ENCODE measurements around the gene MKI67. TPM values are rescaled to one million over a fixed set of nuclear protein-coding genes. Genes with fewer than 3 reads are reported as not detected.

Gene MKI67
- total and polyA plus RNA-seq, 7 experiments from 2014 or later = 0.05 to 219 (median 0.20) TPM

DNA sequence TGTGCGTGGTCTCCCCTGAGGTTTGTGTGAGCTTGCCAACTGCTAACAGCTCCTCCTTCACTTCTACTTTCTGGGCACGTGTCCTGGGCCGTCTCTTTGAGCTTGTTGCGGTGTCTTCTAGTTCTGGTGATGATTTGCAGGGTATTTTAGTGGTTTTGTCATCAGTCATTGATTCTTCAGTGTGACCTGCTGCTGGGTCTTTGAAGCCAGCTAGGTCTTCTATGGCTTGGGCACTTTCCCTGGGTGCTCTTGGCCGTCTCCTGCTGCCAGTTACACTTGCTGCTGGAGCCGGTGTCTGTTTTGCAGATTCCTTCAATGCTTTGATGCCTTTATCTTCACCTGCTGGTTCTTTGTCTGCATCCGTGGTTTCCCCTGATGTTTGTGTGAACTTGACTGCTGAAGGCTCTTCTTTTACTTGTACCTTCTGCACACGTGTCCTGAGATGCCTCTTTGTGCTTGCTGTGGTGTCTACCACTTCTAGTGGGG lies 23.0 kb downstream of the MKI67 start:
- ATAC-seq (peak; percentile 87), DNase-seq (peak in 6 of 9 donors; percentile 27 to 69 (median 57))
- Mint-ChIP-seq H3K36me3 (peaks cover 0 to 20% (median 0%) of the 10 kb centered on the region in 5 donors), H3K9me3 (no peaks in the 10 kb centered on the region), H3K27me3 (no peaks in the 10 kb centered on the region), H3K27ac (peak overlapping the region in 8 of 9 donors; percentile 46 to 84 (median 69)), H3K4me1 (peaks cover 7 to 37% (median 17%) of the 10 kb centered on the region in 7 donors), H3K4me3 (peak overlapping the region in 8 of 10 donors; percentile 16 to 68 (median 40))
- Histone ChIP-seq H3K27me3 (ENCODE audit: control insufficient read depth in 2 of 2, insufficient read depth in 2 of 2, low read length in 2 of 2) (no peaks in the 10 kb centered on the region), H3K4me1 (ENCODE audit: control insufficient read depth in 2 of 2, insufficient read depth in 2 of 2, low read length in 2 of 2) (peaks cover 29 to 32% of the 10 kb centered on the region in 2 donors), H3K4me3 (ENCODE audit: low read length) (peak overlapping the region; percentile 29), H3K9me3 (ENCODE audit: control insufficient read depth in 2 of 3, low read length in 3 of 3) (no peaks in the 10 kb centered on the region), H3K36me3 (ENCODE audit: control insufficient read depth in 2 of 3, insufficient read depth in 3 of 3, low read length in 3 of 3) (no peaks in the 10 kb centered on the region), H3K27ac (ENCODE audit: low read depth, low read length) (no peak overlapping the region)
- POLR2A ChIA-PET = no interaction called here
- intact Hi-C loops (cut with micrococcal nuclease) = loop anchor here in 1 of 2 donors (1.0 kb wide), 2 partner anchors 23 to 47 kb away; partner anchors contain the start of gene MKI67
- CTCF ChIA-PET = no interaction called here

DNA sequence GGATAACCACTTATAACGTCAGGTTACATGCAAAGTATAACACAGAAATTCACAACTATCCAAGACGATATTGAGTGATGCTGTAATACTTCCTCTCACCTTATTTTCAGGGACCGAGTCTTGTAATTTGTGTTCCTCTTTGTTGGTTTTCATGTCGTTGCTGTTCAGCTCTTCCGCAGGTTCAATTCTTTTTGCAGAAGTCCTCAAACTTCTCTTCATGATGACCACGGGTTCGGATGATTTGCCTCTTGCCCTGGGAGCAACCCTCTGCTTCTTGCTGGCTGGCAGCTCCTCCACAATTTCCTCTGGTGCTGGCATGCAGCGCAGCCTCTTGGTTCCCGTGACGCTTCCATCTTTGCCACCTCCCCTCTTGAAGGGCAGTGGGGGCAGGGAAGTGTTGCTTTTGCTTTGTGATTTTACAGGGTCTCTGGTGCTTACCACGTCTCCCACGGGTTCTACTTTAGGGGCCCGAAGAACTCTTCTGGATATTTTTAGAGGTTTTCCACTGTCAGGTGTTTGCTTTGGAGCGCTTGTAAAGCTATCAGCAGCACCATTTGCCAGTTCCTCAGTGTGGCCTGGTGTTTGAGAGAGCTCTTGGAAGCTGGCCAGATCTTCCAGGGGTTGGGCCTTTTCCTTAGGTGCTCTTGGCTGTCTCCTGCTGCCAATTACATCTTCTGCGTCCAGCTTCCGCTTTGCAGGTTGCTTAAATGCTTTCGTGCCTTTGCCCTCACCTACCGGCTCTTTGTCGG lies 23.6 kb downstream of the MKI67 start:
- peaks cover 29 to 32% of the 10 kb centered on the region in 2 donors for H3K4me1 ChIP-seq (ENCODE audit: control insufficient read depth in 2 of 2, insufficient read depth in 2 of 2, low read length in 2 of 2)
- intact Hi-C loops (cut with micrococcal nuclease) = loop anchor here in 1 of 2 donors (1.0 kb wide), 2 partner anchors 24 to 48 kb away; partner anchors contain the start of gene MKI67
- no peak for DNase-seq

DNA sequence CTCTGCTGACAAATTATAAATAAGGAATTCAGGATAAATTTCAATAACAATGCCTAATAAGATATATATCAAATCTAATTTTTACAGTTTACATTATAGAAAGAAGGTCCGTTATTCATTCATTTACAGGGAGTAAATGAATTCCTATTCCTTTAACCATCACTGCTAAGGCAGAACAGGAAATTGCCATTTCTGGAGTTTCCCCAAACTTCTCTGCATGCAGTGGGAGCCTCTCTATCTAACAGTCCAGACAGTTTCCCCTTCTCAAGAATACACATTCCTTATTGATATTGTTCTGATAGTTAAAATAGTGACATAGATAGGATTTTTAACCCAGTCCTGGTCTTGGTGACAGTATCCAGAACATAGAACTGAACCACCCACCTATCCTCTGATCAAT lies 24.3 kb downstream of the MKI67 start:
- peaks cover 0 to 30% (median 0%) of the 10 kb centered on the region in 5 donors for H3K36me3 Mint-ChIP-seq

More for the DNA sequence above, 23.6 kb downstream of the MKI67 start:
- peaks cover 7 to 41% (median 20%) of the 10 kb centered on the region in 7 donors for H3K4me1 Mint-ChIP-seq
- H3K4me3 Mint-ChIP-seq = peak overlapping the region in 8 of 10 donors; percentile 16 to 68 (median 40)
- peak overlapping the region in 8 of 9 donors; percentile 13 to 84 (median 69) for H3K27ac Mint-ChIP-seq
- no peaks in the 10 kb centered on the region for H3K9me3 Mint-ChIP-seq
- no peak for ATAC-seq
- H3K27me3 Mint-ChIP-seq = no peaks in the 10 kb centered on the region
- Histone ChIP-seq H3K4me3 (ENCODE audit: low read length) (peak overlapping the region; percentile 16), H3K36me3 (ENCODE audit: control insufficient read depth in 2 of 3, insufficient read depth in 3 of 3, low read length in 3 of 3) (no peaks in the 10 kb centered on the region), H3K27me3 (ENCODE audit: control insufficient read depth in 2 of 2, insufficient read depth in 2 of 2, low read length in 2 of 2) (no peaks in the 10 kb centered on the region), H3K27ac (ENCODE audit: low read depth, low read length) (no peak overlapping the region), H3K9me3 (ENCODE audit: control insufficient read depth in 2 of 3, low read length in 3 of 3) (no peaks in the 10 kb centered on the region)
- H3K36me3 Mint-ChIP-seq = peaks cover 0 to 26% (median 0%) of the 10 kb centered on the region in 5 donors
- CTCF ChIA-PET = no interaction called here
- POLR2A ChIA-PET = no interaction called here

DNA sequence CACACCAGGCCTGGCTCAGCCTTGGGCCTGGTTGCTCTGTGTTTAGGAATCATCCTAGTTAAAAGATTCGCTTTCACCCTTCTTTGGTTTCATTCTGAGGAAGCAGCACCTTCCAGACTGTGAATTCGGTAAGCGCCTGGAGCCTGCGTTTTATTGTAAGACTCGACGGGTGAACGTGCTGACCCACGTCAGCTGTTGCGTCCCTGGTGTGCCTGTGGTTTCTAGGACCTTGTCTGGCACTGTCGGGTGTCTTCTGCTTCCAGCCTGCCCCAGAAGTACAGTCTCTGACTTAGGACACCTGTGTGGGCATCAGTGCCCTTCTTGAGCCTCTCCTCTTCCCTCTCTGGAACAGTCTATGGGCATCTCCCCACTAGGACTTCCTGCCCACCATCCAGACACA lies 26.3 kb downstream of the MKI67 start:
- Mint-ChIP-seq H3K4me1 (peaks cover 19 to 69% (median 38%) of the 10 kb centered on the region in 7 donors), H3K27me3 (no peaks in the 10 kb centered on the region), H3K27ac (no peak overlapping the region), H3K9me3 (no peaks in the 10 kb centered on the region), H3K36me3 (peaks cover 0 to 37% (median 0%) of the 10 kb centered on the region in 5 donors), H3K4me3 (peak overlapping the region in 1 of 10 donors; percentile 63)
- Histone ChIP-seq H3K36me3 (ENCODE audit: control insufficient read depth in 2 of 3, insufficient read depth in 3 of 3, low read length in 3 of 3) (no peaks in the 10 kb centered on the region), H3K9me3 (ENCODE audit: control insufficient read depth in 2 of 3, low read length in 3 of 3) (no peaks in the 10 kb centered on the region), H3K4me1 (ENCODE audit: control insufficient read depth in 2 of 2, insufficient read depth in 2 of 2, low read length in 2 of 2) (peaks cover 38 to 56% of the 10 kb centered on the region in 2 donors), H3K27me3 (ENCODE audit: control insufficient read depth in 2 of 2, insufficient read depth in 2 of 2, low read length in 2 of 2) (no peaks in the 10 kb centered on the region), H3K27ac (ENCODE audit: low read depth, low read length) (no peak overlapping the region), H3K4me3 (ENCODE audit: low read length) (no peak overlapping the region)
- ATAC-seq (no peak), DNase-seq (no peak)
- intact Hi-C loops (cut with micrococcal nuclease) = no loop called here
- ChIA-PET CTCF (no interaction called here), POLR2A (no interaction called here)

More for the DNA sequence above, 24.3 kb downstream of the MKI67 start:
- Histone ChIP-seq H3K4me1 (ENCODE audit: control insufficient read depth in 2 of 2, insufficient read depth in 2 of 2, low read length in 2 of 2) (peaks cover 29 to 37% of the 10 kb centered on the region in 2 donors), H3K27ac (ENCODE audit: low read depth, low read length) (no peak overlapping the region), H3K27me3 (ENCODE audit: control insufficient read depth in 2 of 2, insufficient read depth in 2 of 2, low read length in 2 of 2) (no peaks in the 10 kb centered on the region), H3K4me3 (ENCODE audit: low read length) (no peak overlapping the region), H3K9me3 (ENCODE audit: control insufficient read depth in 2 of 3, low read length in 3 of 3) (no peaks in the 10 kb centered on the region), H3K36me3 (ENCODE audit: control insufficient read depth in 2 of 3, insufficient read depth in 3 of 3, low read length in 3 of 3) (no peaks in the 10 kb centered on the region)
- H3K9me3 Mint-ChIP-seq = no peaks in the 10 kb centered on the region
- no peaks in the 10 kb centered on the region for H3K27me3 Mint-ChIP-seq
- intact Hi-C loops (cut with micrococcal nuclease) = no loop called here
- DNase-seq = no peak
- H3K27ac Mint-ChIP-seq = peak overlapping the region in 2 of 9 donors; percentile 59 to 76
- ATAC-seq = no peak
- peaks cover 7 to 49% (median 21%) of the 10 kb centered on the region in 7 donors for H3K4me1 Mint-ChIP-seq
- H3K4me3 Mint-ChIP-seq = no peak overlapping the region
- POLR2A ChIA-PET = no interaction called here
- CTCF ChIA-PET = no interaction called here

DNA sequence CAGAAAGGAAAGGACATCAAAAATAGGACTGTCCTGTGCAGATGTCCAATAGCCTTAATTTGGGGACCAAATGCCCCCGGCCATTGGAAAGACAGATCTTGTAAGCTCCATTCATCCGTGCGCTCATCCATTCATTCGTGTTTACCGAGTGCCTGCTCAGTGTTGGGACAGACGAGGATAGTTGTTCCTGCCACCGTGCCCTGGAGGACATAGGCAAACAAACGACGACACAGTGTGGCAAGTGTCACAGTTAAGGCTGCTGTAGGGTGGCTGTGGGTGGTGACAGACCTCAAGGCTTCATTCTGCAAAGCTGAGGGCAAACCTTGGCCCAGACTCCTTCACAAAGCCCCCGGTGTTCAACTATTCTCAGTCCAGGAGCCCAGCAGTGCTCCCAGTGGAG lies 27.6 kb downstream of the MKI67 start:
- Mint-ChIP-seq H3K9me3 (no peaks in the 10 kb centered on the region), H3K4me3 (peak overlapping the region in 1 of 10 donors; percentile 63), H3K27me3 (no peaks in the 10 kb centered on the region), H3K4me1 (peaks cover 20 to 63% (median 33%) of the 10 kb centered on the region in 7 donors), H3K27ac (peak overlapping the region in 2 of 9 donors; percentile 43 to 59), H3K36me3 (peaks cover 0 to 31% (median 0%) of the 10 kb centered on the region in 5 donors)
- ChIA-PET CTCF (no interaction called here), POLR2A (no interaction called here)
- no peak overlapping the region for H3K27ac ChIP-seq (ENCODE audit: low read depth, low read length)
- intact Hi-C loops (cut with micrococcal nuclease) = no loop called here
- H3K27me3 ChIP-seq (ENCODE audit: control insufficient read depth in 2 of 2, insufficient read depth in 2 of 2, low read length in 2 of 2) = no peaks in the 10 kb centered on the region
- H3K9me3 ChIP-seq (ENCODE audit: control insufficient read depth in 2 of 3, low read length in 3 of 3) = no peaks in the 10 kb centered on the region
- no peak overlapping the region for H3K4me3 ChIP-seq (ENCODE audit: low read length)
- peaks cover 26 to 44% of the 10 kb centered on the region in 2 donors for H3K4me1 ChIP-seq (ENCODE audit: control insufficient read depth in 2 of 2, insufficient read depth in 2 of 2, low read length in 2 of 2)
- ATAC-seq (no peak), DNase-seq (no peak)
- H3K36me3 ChIP-seq (ENCODE audit: control insufficient read depth in 2 of 3, insufficient read depth in 3 of 3, low read length in 3 of 3) = no peaks in the 10 kb centered on the region

DNA sequence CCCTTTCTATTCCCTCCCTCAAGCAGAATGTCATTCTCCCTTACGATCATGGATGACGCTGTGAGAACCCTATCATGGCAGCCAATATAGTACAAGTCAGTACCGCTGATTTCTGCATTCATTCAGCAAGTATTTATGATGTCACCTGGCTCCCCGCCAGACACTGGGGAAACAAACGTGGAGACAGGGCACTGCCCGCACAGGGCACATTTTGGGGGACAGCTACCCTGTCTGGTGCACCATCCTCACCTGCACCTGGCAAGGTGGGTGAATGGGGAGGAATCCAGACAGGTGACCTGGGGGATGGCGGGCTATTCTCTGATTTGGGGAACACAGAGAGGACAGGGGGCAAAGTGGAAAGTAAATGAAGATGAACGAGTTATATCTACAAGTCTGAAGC lies 28.4 kb downstream of the MKI67 start:
- Histone ChIP-seq H3K27ac (ENCODE audit: low read depth, low read length) (no peak overlapping the region), H3K4me3 (ENCODE audit: low read length) (no peak overlapping the region), H3K27me3 (ENCODE audit: control insufficient read depth in 2 of 2, insufficient read depth in 2 of 2, low read length in 2 of 2) (no peaks in the 10 kb centered on the region), H3K4me1 (ENCODE audit: control insufficient read depth in 2 of 2, insufficient read depth in 2 of 2, low read length in 2 of 2) (peaks cover 18 to 35% of the 10 kb centered on the region in 2 donors), H3K36me3 (ENCODE audit: control insufficient read depth in 2 of 3, insufficient read depth in 3 of 3, low read length in 3 of 3) (no peaks in the 10 kb centered on the region), H3K9me3 (ENCODE audit: control insufficient read depth in 2 of 3, low read length in 3 of 3) (no peaks in the 10 kb centered on the region)
- ChIA-PET CTCF (no interaction called here), POLR2A (interaction anchor here (0.6 kb wide), 1 partner anchor 17 kb away, joined by 5 read pairs; no protein-coding TSS in a partner anchor)
- no peaks in the 10 kb centered on the region for H3K27me3 Mint-ChIP-seq
- H3K4me3 Mint-ChIP-seq = peak overlapping the region in 1 of 10 donors; percentile 63
- H3K27ac Mint-ChIP-seq = peak overlapping the region in 1 of 9 donors; percentile 68
- no peak for DNase-seq
- H3K9me3 Mint-ChIP-seq = no peaks in the 10 kb centered on the region
- ATAC-seq = no peak
- H3K36me3 Mint-ChIP-seq = peaks cover 0 to 25% (median 0%) of the 10 kb centered on the region in 5 donors
- peaks cover 17 to 56% (median 24%) of the 10 kb centered on the region in 7 donors for H3K4me1 Mint-ChIP-seq
- intact Hi-C loops (cut with micrococcal nuclease) = loop anchor here in 1 of 2 donors (2.0 kb wide), 1 partner anchor 29 kb away; the partner anchor contains the start of gene MKI67
